Measurements from ENCODE around the gene TNFRSF4. TPM values are rescaled to one million over a fixed set of nuclear protein-coding genes. Genes with fewer than 3 reads are reported as not detected.
A peak's percentile ranks its signal among the peaks of the same experiment; 100 is the strongest.

TNFRSF4 gene
- total RNA-seq, 1 experiment from 2014 or later = not detected

DNA sequence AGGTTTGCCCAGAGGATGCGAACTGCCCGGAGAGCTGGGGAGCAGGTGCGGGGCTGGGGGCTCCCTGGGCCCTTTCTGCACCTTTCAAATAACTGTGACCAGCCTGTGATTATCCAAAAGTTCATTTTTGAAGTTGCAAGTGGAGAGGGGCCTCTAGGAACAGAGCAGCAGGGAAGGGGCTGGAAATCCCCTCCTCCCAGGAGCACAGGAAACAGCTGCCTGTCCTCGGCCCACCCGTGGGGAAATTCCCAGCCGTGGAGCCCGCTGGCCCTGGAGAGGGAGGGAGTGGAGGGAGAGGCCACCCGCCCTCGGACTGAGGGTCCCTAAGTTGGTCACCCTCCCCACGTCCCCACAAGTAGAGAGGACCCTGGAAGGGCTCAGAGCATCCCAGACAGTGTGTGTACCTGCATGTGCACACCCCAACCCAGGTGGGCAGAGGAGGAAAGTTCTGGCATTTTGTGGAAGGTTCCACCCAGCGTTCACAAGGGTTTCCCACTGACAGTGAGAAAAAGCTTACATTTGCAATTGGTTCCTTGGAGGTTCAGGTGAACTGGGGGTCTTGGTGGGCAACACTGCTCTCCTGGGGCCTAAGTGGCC, 1.2 kb upstream of the TNFRSF4 start:
- no peak overlapping the region for H3K9ac ChIP-seq (ENCODE audit: low read length)
- no peak overlapping the region for H3K27ac ChIP-seq (ENCODE audit: low read length)
- H4K20me1 ChIP-seq (ENCODE audit: insufficient read depth, low read depth, low read length) = peaks cover 18% of the 10 kb centered on the region; the same call in 1 of the 2 replicates
- H2AFZ ChIP-seq (ENCODE audit: low read length) = no peak overlapping the region
- no peak for DNase-seq
- H3K9me3 ChIP-seq (ENCODE audit: low read length) = no peaks in the 10 kb centered on the region
- H3K79me2 ChIP-seq (ENCODE audit: low read length) = no peaks in the 10 kb centered on the region
- H3K4me3 ChIP-seq (ENCODE audit: low read length) = no peak overlapping the region
- H3K36me3 ChIP-seq (ENCODE audit: insufficient read depth, low read length) = no peaks in the 10 kb centered on the region
- H3K27me3 ChIP-seq (ENCODE audit: low read length) = no peaks in the 10 kb centered on the region
- no peaks in the 10 kb centered on the region for H3K4me1 ChIP-seq (ENCODE audit: low read length)
- no peaks in the 10 kb centered on the region for H3K9me2 ChIP-seq (replicated peaks; ENCODE audit: insufficient read depth, low read length)
- no peak overlapping the region for H3K4me2 ChIP-seq (ENCODE audit: low read depth, low read length, poor library complexity, severe bottlenecking)

GRCh38 chr1:1212780-1213344, 1.1 kb downstream of the TNFRSF4 start:
- H3K27me3 ChIP-seq (ENCODE audit: low read length) = no peaks in the 10 kb centered on the region
- no peak overlapping the region for H3K9ac ChIP-seq (ENCODE audit: low read length)
- no peaks in the 10 kb centered on the region for H3K36me3 ChIP-seq (ENCODE audit: insufficient read depth, low read length)
- peaks cover 11% of the 10 kb centered on the region for H3K4me1 ChIP-seq (ENCODE audit: low read length)
- DNase-seq = no peak
- H3K27ac ChIP-seq (ENCODE audit: low read length) = no peak overlapping the region
- H3K4me3 ChIP-seq (ENCODE audit: low read length) = no peak overlapping the region
- no peaks in the 10 kb centered on the region for H3K9me3 ChIP-seq (ENCODE audit: low read length)
- peaks cover 20% of the 10 kb centered on the region; the same call in 1 of the 2 replicates for H4K20me1 ChIP-seq (ENCODE audit: insufficient read depth, low read depth, low read length)
- H2AFZ ChIP-seq (ENCODE audit: low read length) = no peak overlapping the region
- no peak overlapping the region for H3K4me2 ChIP-seq (ENCODE audit: low read depth, low read length, poor library complexity, severe bottlenecking)
- H3K79me2 ChIP-seq (ENCODE audit: low read length) = no peaks in the 10 kb centered on the region
- no peaks in the 10 kb centered on the region for H3K9me2 ChIP-seq (replicated peaks; ENCODE audit: insufficient read depth, low read length)

DNA sequence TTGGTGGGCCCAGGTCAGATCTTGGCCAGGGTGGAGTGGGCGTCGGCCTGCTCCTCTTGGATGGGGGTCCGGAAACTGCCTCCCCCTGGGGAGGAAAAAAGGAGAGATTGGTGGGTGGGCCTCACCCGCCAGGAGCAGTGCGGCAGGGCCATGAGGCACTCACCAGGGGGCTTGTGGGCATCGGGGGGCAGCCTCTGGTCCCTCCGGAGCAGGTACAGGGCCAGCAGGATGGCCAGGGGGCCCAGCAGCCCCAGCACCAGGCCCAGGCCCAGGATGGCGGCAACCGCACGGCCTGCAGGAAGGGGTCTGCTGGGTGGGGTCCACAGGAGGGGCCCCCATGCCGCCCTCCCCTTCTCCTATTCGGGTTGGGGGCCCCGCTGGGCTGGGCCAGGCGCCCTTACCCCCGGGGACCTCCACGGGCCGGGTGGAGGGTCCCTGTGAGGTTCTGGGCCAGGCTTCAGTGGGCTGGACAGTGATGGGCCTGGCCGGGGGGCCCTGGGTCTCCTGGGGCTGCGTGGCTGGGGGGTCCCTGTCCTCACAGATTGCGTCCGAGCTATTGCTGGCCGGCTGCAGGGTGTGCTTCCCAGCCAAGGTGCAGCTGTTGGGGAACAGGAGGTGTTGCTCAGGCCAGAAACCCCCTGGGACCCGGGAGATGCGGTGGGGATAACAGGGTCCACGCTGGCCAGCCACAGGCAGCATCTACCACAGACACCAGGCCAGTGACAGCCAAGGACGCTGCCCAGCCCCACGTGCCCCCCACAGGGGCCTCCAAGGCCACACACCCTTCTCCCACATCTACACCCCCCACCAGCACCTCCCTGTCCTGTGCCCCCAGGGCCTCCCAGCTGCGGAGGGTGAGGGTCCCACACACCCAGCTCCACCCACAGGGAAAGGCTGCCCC, 2.2 kb downstream of the TNFRSF4 start:
- H3K9me3 ChIP-seq (ENCODE audit: low read length) = no peaks in the 10 kb centered on the region
- DNase-seq = no peak
- no peak overlapping the region for H3K4me3 ChIP-seq (ENCODE audit: low read length)
- H3K9ac ChIP-seq (ENCODE audit: low read length) = no peak overlapping the region
- peaks cover 29% of the 10 kb centered on the region; the same call in 1 of the 2 replicates for H4K20me1 ChIP-seq (ENCODE audit: insufficient read depth, low read depth, low read length)
- H3K27ac ChIP-seq (ENCODE audit: low read length) = no peak overlapping the region
- H3K4me1 ChIP-seq (ENCODE audit: low read length) = peaks cover 16% of the 10 kb centered on the region
- no peaks in the 10 kb centered on the region for H3K79me2 ChIP-seq (ENCODE audit: low read length)
- no peak overlapping the region for H2AFZ ChIP-seq (ENCODE audit: low read length)
- H3K4me2 ChIP-seq (ENCODE audit: low read depth, low read length, poor library complexity, severe bottlenecking) = no peak overlapping the region
- H3K27me3 ChIP-seq (ENCODE audit: low read length) = no peaks in the 10 kb centered on the region
- no peaks in the 10 kb centered on the region for H3K36me3 ChIP-seq (ENCODE audit: insufficient read depth, low read length)
- H3K9me2 ChIP-seq (replicated peaks; ENCODE audit: insufficient read depth, low read length) = no peaks in the 10 kb centered on the region

DNA sequence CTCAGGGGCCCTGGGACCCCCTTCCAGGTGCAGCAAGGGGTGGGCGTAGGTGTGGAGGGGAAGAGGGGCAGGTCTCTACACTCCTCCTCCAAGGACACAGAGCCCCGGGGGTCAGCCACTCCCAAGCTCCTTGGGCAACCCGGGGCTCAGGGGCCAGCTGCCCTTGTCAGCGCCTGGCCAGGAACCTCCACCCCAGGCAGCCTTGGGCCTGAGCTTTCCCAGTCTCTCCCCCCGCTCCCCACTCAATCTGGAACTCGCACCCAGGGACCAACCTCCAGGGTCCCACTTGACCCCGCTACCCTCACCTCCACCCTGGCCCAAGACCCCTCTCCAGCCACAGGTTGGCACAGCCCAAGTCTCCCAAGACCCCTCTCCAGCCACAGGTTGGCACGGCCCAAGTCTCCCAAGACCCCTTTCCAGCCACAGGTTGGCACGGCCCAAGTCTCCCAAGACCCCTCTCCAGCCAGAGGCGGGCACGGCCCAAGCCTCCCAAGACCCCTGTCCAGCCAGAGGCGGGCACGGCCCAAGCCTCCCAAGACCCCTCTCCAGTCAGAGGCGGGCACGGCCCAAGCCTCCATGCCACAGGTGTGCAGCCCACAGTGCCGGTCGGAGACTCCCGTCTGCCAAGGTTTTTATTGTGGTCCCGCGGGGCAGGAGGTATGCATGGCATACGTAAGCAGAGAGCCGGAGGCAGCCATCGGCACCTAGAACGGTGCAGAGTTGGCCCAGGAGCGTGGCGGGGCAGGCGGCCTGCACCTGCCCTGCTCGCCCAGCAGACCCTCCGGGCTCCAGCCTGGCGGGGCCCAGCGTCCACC, 3.0 kb downstream of the TNFRSF4 start:
- Histone ChIP-seq H3K27me3 (ENCODE audit: low read length) (no peaks in the 10 kb centered on the region), H4K20me1 (ENCODE audit: insufficient read depth, low read depth, low read length) (peaks cover 29% of the 10 kb centered on the region; the same call in 1 of the 2 replicates), H3K79me2 (ENCODE audit: low read length) (no peaks in the 10 kb centered on the region), H3K4me3 (ENCODE audit: low read length) (no peak overlapping the region), H3K36me3 (ENCODE audit: insufficient read depth, low read length) (no peaks in the 10 kb centered on the region), H3K4me1 (ENCODE audit: low read length) (peaks cover 24% of the 10 kb centered on the region), H3K9me2 (replicated peaks; ENCODE audit: insufficient read depth, low read length) (no peaks in the 10 kb centered on the region), H3K9ac (ENCODE audit: low read length) (no peak overlapping the region), H2AFZ (ENCODE audit: low read length) (no peak overlapping the region), H3K9me3 (ENCODE audit: low read length) (no peaks in the 10 kb centered on the region), H3K27ac (ENCODE audit: low read length) (no peak overlapping the region), H3K4me2 (ENCODE audit: low read depth, low read length, poor library complexity, severe bottlenecking) (no peak overlapping the region)
- no peak for DNase-seq

DNA sequence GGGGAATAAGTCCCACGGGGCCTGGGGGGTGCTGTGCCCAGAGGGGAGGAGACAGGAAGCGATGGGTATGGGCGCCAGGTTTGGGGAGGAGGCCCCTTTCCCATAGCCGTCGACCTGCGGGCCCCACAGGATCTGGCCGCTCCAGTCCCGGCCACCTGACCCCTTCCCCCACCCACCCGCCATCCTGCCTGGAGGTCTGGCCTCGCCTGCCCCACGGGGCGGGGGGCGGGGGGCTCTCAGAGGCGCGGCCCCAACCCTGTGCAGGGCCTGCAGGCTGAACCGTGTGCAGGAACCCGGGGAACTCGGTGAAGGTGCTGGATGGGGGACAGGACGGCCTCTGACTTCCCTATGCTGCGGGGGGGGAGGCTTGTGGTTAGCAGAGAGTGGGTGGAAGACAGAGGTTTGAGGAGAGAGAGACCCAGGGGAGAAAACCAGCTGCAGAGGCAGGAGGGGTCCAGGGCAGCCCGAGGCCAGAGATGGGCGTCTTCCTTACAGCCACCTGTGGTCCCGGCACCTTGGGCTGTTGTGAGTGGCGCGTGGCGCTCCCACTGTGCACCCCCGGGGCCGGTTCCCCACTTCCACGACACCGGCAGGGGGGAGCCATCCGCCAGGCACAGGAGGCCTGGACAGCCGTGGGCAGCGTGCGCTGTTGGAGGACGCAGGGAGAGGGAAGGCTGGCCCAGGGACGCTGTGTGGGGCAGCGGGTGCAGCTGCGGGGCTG, 5.1 kb downstream of the TNFRSF4 start:
- Histone ChIP-seq H3K27ac (ENCODE audit: low read length) (no peak overlapping the region), H3K9ac (ENCODE audit: low read length) (no peak overlapping the region), H3K9me2 (replicated peaks; ENCODE audit: insufficient read depth, low read length) (no peaks in the 10 kb centered on the region), H3K79me2 (ENCODE audit: low read length) (no peaks in the 10 kb centered on the region), H3K9me3 (ENCODE audit: low read length) (no peaks in the 10 kb centered on the region), H2AFZ (ENCODE audit: low read length) (no peak overlapping the region), H3K4me3 (ENCODE audit: low read length) (no peak overlapping the region), H4K20me1 (ENCODE audit: insufficient read depth, low read depth, low read length) (peaks cover 18% of the 10 kb centered on the region; the same call in 1 of the 2 replicates), H3K27me3 (ENCODE audit: low read length) (no peaks in the 10 kb centered on the region), H3K4me1 (ENCODE audit: low read length) (peaks cover 29% of the 10 kb centered on the region), H3K4me2 (ENCODE audit: low read depth, low read length, poor library complexity, severe bottlenecking) (no peak overlapping the region), H3K36me3 (ENCODE audit: insufficient read depth, low read length) (no peaks in the 10 kb centered on the region)
- DNase-seq = peak; percentile 57

DNA sequence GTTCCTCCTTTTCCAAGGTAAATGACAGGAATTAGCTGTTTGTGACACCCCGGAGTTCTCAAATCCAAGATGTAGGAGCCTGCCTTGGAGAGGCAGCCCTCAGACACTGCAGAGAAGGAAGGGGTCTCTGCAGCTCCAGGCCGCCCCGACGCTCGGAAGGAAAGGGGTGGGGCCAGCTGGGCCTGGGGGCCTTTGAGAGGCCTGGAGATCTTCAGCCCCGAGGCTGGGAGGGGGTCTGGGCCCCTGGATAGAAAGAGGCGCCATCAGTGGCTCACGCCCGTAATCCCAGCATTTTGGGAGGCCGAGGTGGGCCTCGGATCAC, 6.4 kb downstream of the TNFRSF4 start:
- H3K27ac ChIP-seq (ENCODE audit: low read length) = no peak overlapping the region
- no peaks in the 10 kb centered on the region for H3K27me3 ChIP-seq (ENCODE audit: low read length)
- no peaks in the 10 kb centered on the region for H3K36me3 ChIP-seq (ENCODE audit: insufficient read depth, low read length)
- DNase-seq = no peak
- H4K20me1 ChIP-seq (ENCODE audit: insufficient read depth, low read depth, low read length) = peaks cover 18% of the 10 kb centered on the region; the same call in 1 of the 2 replicates
- H3K79me2 ChIP-seq (ENCODE audit: low read length) = no peaks in the 10 kb centered on the region
- H3K9me2 ChIP-seq (replicated peaks; ENCODE audit: insufficient read depth, low read length) = no peaks in the 10 kb centered on the region
- H3K9ac ChIP-seq (ENCODE audit: low read length) = no peak overlapping the region
- H3K4me3 ChIP-seq (ENCODE audit: low read length) = no peak overlapping the region
- no peak overlapping the region for H2AFZ ChIP-seq (ENCODE audit: low read length)
- no peaks in the 10 kb centered on the region for H3K9me3 ChIP-seq (ENCODE audit: low read length)
- peaks cover 29% of the 10 kb centered on the region for H3K4me1 ChIP-seq (ENCODE audit: low read length)
- no peak overlapping the region for H3K4me2 ChIP-seq (ENCODE audit: low read depth, low read length, poor library complexity, severe bottlenecking)

- H3K9ac ChIP-seq (ENCODE audit: low read length) = no peak overlapping the region
- H4K20me1 ChIP-seq (ENCODE audit: insufficient read depth, low read depth, low read length) = peaks cover 18% of the 10 kb centered on the region; the same call in 1 of the 2 replicates
- H3K79me2 ChIP-seq (ENCODE audit: low read length) = no peaks in the 10 kb centered on the region
- H3K27me3 ChIP-seq (ENCODE audit: low read length) = no peaks in the 10 kb centered on the region
- DNase-seq = no peak
- no peaks in the 10 kb centered on the region for H3K9me2 ChIP-seq (replicated peaks; ENCODE audit: insufficient read depth, low read length)
- no peaks in the 10 kb centered on the region for H3K36me3 ChIP-seq (ENCODE audit: insufficient read depth, low read length)
- H3K27ac ChIP-seq (ENCODE audit: low read length) = no peak overlapping the region
- peak overlapping the region; percentile 70 for H3K4me2 ChIP-seq (ENCODE audit: low read depth, low read length, poor library complexity, severe bottlenecking)
- H2AFZ ChIP-seq (ENCODE audit: low read length) = no peak overlapping the region
- H3K4me1 ChIP-seq (ENCODE audit: low read length) = peaks cover 29% of the 10 kb centered on the region
- peak overlapping the region; percentile 53; the same call in 1 of the 2 replicates for H3K4me3 ChIP-seq (ENCODE audit: low read length)
- H3K9me3 ChIP-seq (ENCODE audit: low read length) = no peaks in the 10 kb centered on the region
Observed at GRCh38 chr1:1206966-1207531, 6.9 kb downstream of the TNFRSF4 start.

Measured in Karpas-422 (cell line).